ENCODE results near the gene CIRBP. TPM values are rescaled to one million over a fixed set of nuclear protein-coding genes. Genes with fewer than 3 reads are reported as not detected.
A peak's percentile ranks its signal among the peaks of the same experiment; 100 is the strongest.

Gene CIRBP
- total RNA-seq, 1 experiment from 2014 or later: 66.6 TPM

GRCh38 chr19:1223018-1223855 is 45.9 kb upstream of the CIRBP start:
- Histone ChIP-seq H3K4me1 (ENCODE audit: control insufficient read depth, insufficient read depth, low read length) (no peaks in the 10 kb centered on the region; the same call in 1 of the 2 replicates), H3K36me3 (ENCODE audit: control insufficient read depth, insufficient read depth, low read length) (no peaks in the 10 kb centered on the region), H3K4me3 (ENCODE audit: low read depth in 2 of 2, low read length in 2 of 2) (no peak overlapping the region), H3K27me3 (ENCODE audit: control insufficient read depth, insufficient read depth, low read length) (no peaks in the 10 kb centered on the region), H3K27ac (ENCODE audit: low read length) (no peak overlapping the region), H3K9me3 (ENCODE audit: control insufficient read depth, insufficient read depth, low read depth, low read length) (no peaks in the 10 kb centered on the region)
- ChIA-PET CTCF (interaction anchor here (0.6 kb wide), 1 partner anchor 11 kb away, joined by 4 read pairs; no protein-coding TSS in a partner anchor), POLR2A (no interaction called here)
- in situ Hi-C loops (cut with HindIII; ENCODE audit: low pct_unique_long_range_greater_than_20kb, low sequenced_read_pairs) (no loop called here), intact Hi-C loops (cut with micrococcal nuclease; ENCODE audit: unreplicated experiment) (no loop called here)
- BruUV-seq (replicated peaks): no TSS peak
- DNase-seq (ENCODE audit: low read depth, low spot score): no peak
- peak; percentile 57 for ATAC-seq
- TF ChIP-seq, protein P1, sequence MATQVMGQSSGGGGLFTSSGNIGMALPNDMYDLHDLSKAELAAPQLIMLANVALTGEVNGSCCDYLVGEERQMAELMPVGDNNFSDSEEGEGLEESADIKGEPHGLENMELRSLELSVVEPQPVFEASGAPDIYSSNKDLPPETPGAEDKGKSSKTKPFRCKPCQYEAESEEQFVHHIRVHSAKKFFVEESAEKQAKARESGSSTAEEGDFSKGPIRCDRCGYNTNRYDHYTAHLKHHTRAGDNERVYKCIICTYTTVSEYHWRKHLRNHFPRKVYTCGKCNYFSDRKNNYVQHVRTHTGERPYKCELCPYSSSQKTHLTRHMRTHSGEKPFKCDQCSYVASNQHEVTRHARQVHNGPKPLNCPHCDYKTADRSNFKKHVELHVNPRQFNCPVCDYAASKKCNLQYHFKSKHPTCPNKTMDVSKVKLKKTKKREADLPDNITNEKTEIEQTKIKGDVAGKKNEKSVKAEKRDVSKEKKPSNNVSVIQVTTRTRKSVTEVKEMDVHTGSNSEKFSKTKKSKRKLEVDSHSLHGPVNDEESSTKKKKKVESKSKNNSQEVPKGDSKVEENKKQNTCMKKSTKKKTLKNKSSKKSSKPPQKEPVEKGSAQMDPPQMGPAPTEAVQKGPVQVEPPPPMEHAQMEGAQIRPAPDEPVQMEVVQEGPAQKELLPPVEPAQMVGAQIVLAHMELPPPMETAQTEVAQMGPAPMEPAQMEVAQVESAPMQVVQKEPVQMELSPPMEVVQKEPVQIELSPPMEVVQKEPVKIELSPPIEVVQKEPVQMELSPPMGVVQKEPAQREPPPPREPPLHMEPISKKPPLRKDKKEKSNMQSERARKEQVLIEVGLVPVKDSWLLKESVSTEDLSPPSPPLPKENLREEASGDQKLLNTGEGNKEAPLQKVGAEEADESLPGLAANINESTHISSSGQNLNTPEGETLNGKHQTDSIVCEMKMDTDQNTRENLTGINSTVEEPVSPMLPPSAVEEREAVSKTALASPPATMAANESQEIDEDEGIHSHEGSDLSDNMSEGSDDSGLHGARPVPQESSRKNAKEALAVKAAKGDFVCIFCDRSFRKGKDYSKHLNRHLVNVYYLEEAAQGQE (IDR thresholded peaks at IDR 0.05; ENCODE audit: insufficient read depth in 1 of 2, low read depth in 2 of 2, low read length in 1 of 2): no peak
- TF ChIP-seq SIN3A (IDR thresholded peaks at IDR 0.05; ENCODE audit: borderline replicate concordance, insufficient read depth, low read depth, low read length) (no peak), POLR2AphosphoS5 (IDR thresholded peaks at IDR 0.05; ENCODE audit: low read depth, low read length) (no peak), TCF7L2 (IDR thresholded peaks at IDR 0.05; ENCODE audit: low read depth, low read length) (no peak)
- TF ChIP-seq, protein P2, sequence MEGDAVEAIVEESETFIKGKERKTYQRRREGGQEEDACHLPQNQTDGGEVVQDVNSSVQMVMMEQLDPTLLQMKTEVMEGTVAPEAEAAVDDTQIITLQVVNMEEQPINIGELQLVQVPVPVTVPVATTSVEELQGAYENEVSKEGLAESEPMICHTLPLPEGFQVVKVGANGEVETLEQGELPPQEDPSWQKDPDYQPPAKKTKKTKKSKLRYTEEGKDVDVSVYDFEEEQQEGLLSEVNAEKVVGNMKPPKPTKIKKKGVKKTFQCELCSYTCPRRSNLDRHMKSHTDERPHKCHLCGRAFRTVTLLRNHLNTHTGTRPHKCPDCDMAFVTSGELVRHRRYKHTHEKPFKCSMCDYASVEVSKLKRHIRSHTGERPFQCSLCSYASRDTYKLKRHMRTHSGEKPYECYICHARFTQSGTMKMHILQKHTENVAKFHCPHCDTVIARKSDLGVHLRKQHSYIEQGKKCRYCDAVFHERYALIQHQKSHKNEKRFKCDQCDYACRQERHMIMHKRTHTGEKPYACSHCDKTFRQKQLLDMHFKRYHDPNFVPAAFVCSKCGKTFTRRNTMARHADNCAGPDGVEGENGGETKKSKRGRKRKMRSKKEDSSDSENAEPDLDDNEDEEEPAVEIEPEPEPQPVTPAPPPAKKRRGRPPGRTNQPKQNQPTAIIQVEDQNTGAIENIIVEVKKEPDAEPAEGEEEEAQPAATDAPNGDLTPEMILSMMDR (IDR thresholded peaks at IDR 0.05): peak; percentile 79

DNA sequence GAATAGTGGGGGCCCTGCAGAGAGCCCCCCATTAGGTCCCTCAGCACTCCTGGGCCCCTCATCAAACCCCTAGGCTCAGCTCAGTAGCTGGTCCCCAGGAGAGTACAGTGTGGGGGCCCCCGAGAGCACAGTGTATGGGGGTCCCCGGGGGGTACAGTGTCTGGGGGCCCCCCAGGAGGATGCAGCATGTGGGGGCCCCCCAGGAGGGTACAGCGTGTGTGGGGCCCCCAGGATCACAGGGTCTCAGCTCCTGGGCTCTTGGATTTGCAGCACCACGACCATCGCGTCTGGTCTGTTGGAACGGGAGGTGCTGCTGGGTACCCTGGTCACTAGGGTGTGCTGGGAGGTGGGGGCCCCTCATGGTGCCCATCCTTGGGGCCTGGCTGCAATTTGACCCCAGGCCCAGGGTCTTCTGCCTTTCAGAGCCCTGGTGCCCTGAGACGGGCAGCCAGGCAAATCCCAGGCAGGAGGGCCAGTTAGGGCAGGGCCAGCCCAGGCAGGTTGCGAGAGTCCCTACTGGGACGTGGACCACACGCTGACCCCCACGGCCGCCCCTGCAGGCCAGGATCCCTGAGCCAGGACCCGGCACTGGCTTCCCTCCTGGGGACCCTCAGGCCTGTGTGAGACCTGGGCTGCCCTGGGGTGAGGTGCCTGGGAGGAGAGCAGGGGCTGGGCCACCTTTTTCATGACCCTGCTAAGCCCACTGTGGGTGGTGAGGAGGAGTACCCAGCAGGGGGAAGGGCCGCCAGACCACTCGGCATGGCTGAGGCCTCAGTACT is 44.9 kb upstream of the CIRBP start:
- H3K9me3 ChIP-seq (ENCODE audit: control insufficient read depth, insufficient read depth, low read depth, low read length): no peaks in the 10 kb centered on the region
- TF ChIP-seq SIN3A (IDR thresholded peaks at IDR 0.05; ENCODE audit: borderline replicate concordance, insufficient read depth, low read depth, low read length): no peak
- TF ChIP-seq, protein P2 (IDR thresholded peaks at IDR 0.05): no peak
- TF ChIP-seq POLR2AphosphoS5 (IDR thresholded peaks at IDR 0.05; ENCODE audit: low read depth, low read length): no peak
- no peak for TF ChIP-seq TCF7L2 (IDR thresholded peaks at IDR 0.05; ENCODE audit: low read depth, low read length)
- TF ChIP-seq, protein P1 (IDR thresholded peaks at IDR 0.05; ENCODE audit: insufficient read depth in 1 of 2, low read depth in 2 of 2, low read length in 1 of 2): no peak
- no peak for DNase-seq (ENCODE audit: low read depth, low spot score)
- no peaks in the 10 kb centered on the region for H3K27me3 ChIP-seq (ENCODE audit: control insufficient read depth, insufficient read depth, low read length)
- intact Hi-C loops (cut with micrococcal nuclease; ENCODE audit: unreplicated experiment): no loop called here
- no TSS peak for BruUV-seq (replicated peaks)
- no peaks in the 10 kb centered on the region for H3K36me3 ChIP-seq (ENCODE audit: control insufficient read depth, insufficient read depth, low read length)
- in situ Hi-C loops (cut with HindIII; ENCODE audit: low pct_unique_long_range_greater_than_20kb, low sequenced_read_pairs): no loop called here
- CTCF ChIA-PET: no interaction called here
- H3K4me3 ChIP-seq (ENCODE audit: low read depth in 2 of 2, low read length in 2 of 2): no peak overlapping the region
- no peaks in the 10 kb centered on the region; the same call in 1 of the 2 replicates for H3K4me1 ChIP-seq (ENCODE audit: control insufficient read depth, insufficient read depth, low read length)
- no peak overlapping the region for H3K27ac ChIP-seq (ENCODE audit: low read length)
- no peak for ATAC-seq
- POLR2A ChIA-PET: no interaction called here

All from Panc1 (cell line).